ENCODE results near the gene ARVCF. TPM values are rescaled to one million over a fixed set of nuclear protein-coding genes. Genes with fewer than 3 reads are reported as not detected.

ARVCF gene
- total RNA-seq, 1 experiment from 2014 or later, result 8.2 TPM

- in situ Hi-C loops (cut with HindIII; ENCODE audit: low pct_unique_long_range_greater_than_20kb, low sequenced_read_pairs), result no loop called here
- peak overlapping the region; percentile 94 for H3K27ac ChIP-seq (ENCODE audit: low read length)
- TSS peak; percentile 78 for BruUV-seq (replicated peaks)
Measured at GRCh38 chr22:19943082-19944026, 73.3 kb downstream of the ARVCF start.

More at GRCh38 chr22:19943082-19944026, 73.3 kb downstream of the ARVCF start:
- Histone ChIP-seq H3K27me3 (ENCODE audit: control insufficient read depth, insufficient read depth, low read length) (no peaks in the 10 kb centered on the region), H3K36me3 (ENCODE audit: control insufficient read depth, insufficient read depth, low read length) (peaks cover 5% of the 10 kb centered on the region), H3K4me3 (ENCODE audit: low read depth in 2 of 2, low read length in 2 of 2) (peak overlapping the region; percentile 68), H3K4me1 (ENCODE audit: control insufficient read depth, insufficient read depth, low read length) (peaks cover 24% of the 10 kb centered on the region), H3K9me3 (ENCODE audit: control insufficient read depth, insufficient read depth, low read depth, low read length) (no peaks in the 10 kb centered on the region)
- POLR2A ChIA-PET, result no interaction called here
- intact Hi-C loops (cut with micrococcal nuclease; ENCODE audit: unreplicated experiment), result no loop called here
- ATAC-seq (no peak), DNase-seq (ENCODE audit: low read depth, low spot score) (no peak)
- CTCF ChIA-PET, result interaction anchor here (0.5 kb wide), 1 partner anchor 98 kb away, joined by 7 read pairs; no protein-coding TSS in a partner anchor
- TF ChIP-seq TCF7L2 (IDR thresholded peaks at IDR 0.05; ENCODE audit: low read depth, low read length), result no peak
- TF ChIP-seq POLR2AphosphoS5 (IDR thresholded peaks at IDR 0.05; ENCODE audit: low read depth, low read length), result no peak
- TF ChIP-seq CTCF (IDR thresholded peaks at IDR 0.05), result no peak
- no peak for TF ChIP-seq REST (IDR thresholded peaks at IDR 0.05; ENCODE audit: insufficient read depth in 1 of 2, low read depth in 2 of 2, low read length in 1 of 2)
- no peak for TF ChIP-seq SIN3A (IDR thresholded peaks at IDR 0.05; ENCODE audit: borderline replicate concordance, insufficient read depth, low read depth, low read length)

Data from Panc1 (cell line).